CD4-positive, alpha-beta T cell treated with Interleukin-6 at 100 ng/mL for 8 hours (primary cell): ENCODE data around the gene RNF141.

Source experiments
- DNase-seq: peaks from one replicate; pipeline ENCODE4 v3.0.0-alpha.2; 2020; ENCODE audit warnings: mixed read lengths, low spot score

The RNF141 gene

GRCh38 chr11:10522921-10523320, 18.1 kb downstream of the RNF141 start:
- no peak for DNase-seq

DNA sequence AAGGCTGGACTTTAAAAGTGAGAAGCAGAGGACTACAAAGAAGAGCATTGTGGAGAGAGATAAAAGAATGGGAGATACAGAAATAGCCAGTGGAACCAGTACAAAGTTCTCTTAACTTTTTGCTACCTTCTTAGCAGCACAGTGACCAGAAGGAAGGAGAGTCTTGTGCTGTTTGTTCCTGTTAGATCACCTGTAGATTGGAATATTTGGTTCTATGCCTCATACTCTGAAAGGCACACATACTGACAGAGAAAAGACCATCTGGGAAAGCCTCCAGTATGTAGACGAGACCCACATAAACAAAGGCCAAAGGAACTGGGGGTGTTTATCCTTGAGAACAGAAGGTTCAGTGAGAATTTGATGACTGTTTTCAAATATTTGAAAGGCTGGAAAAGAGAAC, 18.7 kb downstream of the RNF141 start:
- no peak for DNase-seq

- DNase-seq = no peak
Measured at GRCh38 chr11:10520562-10520961, 20.4 kb downstream of the RNF141 start.

DNA sequence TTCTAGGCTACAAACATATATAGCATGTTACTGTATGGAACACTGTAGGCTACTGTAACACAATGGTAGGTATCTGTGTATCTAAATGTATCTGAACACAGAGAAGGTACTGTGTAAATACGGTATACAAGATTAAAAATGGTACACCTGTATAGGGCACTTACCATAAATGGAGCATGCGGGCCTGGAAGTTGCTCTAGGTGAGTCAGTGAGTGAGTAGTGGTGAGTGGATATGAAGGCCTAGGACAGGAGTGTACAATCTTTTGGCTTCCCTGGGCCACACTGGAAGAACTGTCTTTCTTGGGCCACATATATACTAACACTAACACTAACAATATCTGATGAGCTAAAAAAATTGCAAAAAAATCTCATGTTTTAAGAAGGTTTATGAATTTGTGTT, 21.4 kb downstream of the RNF141 start:
- no peak for DNase-seq

- DNase-seq = no peak
Measured at GRCh38 chr11:10518891-10519290, 22.1 kb downstream of the RNF141 start.

GRCh38 chr11:10518123-10518522, 22.9 kb downstream of the RNF141 start:
- no peak for DNase-seq

- no peak for DNase-seq
Measured at GRCh38 chr11:10515418-10515817, 25.6 kb downstream of the RNF141 start.

GRCh38 chr11:10514709-10515108, 26.3 kb downstream of the RNF141 start:
- no peak for DNase-seq

GRCh38 chr11:10514202-10514601, 26.8 kb downstream of the RNF141 start:
- DNase-seq = no peak

- DNase-seq = no peak
Measured at GRCh38 chr11:10511181-10511621, 29.8 kb downstream of the RNF141 start.

- no peak for DNase-seq
Measured at GRCh38 chr11:10506008-10506370, 35.0 kb downstream of the RNF141 start.

DNA sequence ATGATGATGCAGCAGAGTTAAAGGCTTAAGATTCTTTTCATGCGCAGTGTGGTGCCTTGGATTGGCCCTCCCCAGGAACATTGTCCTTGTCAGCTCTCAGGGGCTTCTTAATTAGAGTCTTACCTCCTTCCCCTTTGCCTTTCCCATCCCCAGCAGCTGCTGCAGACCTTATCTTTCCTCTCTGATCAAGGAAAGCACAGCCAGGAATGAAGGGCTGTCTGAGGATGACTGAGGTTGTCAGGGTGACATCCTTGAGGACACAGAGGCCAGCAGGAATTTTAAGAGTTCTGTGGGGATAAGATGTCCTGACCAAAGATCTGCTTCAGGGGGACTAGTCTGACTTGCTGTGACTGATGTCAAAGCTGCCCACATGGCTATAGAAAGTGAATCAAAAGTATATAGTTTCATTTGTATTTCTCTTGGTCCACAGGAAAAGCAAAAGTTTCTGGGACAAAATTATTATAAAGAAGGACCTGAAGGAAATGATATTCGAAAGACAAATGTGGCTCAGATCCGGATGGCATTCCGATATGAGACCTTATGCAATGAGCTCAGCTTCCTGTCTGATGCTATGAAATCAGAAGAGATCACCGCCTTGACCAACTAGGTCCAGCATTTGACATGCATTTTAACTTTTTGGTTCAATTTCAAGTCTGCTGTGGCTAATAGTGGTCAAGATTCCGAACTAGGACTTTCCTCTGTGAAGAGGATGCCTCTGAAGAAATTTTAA, 35.5 kb downstream of the RNF141 start:
- DNase-seq = no peak

- no peak for DNase-seq
Measured at GRCh38 chr11:10504490-10504889, 36.5 kb downstream of the RNF141 start.

- DNase-seq = no peak
Measured at GRCh38 chr11:10503777-10504480, 37.1 kb downstream of the RNF141 start.

DNA sequence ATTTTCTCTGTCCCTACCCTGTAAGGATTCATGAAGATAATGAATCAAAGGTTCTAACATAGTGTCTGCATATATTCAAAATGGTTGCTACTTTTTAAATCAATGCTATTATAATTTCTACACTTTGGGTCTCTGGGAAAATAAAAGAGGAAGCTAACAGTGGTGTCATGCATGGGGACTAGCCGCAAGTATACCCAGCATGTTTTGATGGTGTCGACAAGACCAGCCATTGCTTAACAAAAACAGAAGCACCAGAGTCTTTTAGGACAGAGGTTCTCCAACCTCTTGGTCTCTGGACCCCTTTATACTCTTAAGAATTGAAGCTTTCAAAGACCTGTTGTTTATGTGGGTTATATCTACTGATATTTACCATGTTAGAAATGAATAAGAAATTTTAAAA, 37.8 kb downstream of the RNF141 start:
- DNase-seq = no peak

DNA sequence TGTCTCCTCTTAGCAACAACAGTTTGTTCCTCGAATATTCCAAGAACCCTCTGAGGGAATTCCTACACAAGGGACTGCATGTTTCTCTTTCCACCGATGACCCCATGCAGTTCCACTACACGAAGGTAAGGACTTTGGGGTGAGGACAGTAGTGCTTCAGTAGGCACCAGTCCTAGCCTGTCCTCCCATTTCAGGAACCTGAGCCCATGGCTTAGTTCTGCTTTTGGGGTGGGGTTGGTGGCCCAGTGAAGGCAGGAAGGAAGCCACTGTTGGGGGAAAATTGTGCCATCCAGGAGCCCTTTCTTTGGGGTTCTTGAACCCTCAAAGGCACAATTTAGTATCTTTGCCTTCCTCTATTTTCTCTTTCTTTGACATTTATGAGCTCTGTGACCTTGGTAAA, 38.2 kb downstream of the RNF141 start:
- no peak for DNase-seq

GRCh38 chr11:10502065-10502680, 38.8 kb downstream of the RNF141 start:
- no peak for DNase-seq

DNA sequence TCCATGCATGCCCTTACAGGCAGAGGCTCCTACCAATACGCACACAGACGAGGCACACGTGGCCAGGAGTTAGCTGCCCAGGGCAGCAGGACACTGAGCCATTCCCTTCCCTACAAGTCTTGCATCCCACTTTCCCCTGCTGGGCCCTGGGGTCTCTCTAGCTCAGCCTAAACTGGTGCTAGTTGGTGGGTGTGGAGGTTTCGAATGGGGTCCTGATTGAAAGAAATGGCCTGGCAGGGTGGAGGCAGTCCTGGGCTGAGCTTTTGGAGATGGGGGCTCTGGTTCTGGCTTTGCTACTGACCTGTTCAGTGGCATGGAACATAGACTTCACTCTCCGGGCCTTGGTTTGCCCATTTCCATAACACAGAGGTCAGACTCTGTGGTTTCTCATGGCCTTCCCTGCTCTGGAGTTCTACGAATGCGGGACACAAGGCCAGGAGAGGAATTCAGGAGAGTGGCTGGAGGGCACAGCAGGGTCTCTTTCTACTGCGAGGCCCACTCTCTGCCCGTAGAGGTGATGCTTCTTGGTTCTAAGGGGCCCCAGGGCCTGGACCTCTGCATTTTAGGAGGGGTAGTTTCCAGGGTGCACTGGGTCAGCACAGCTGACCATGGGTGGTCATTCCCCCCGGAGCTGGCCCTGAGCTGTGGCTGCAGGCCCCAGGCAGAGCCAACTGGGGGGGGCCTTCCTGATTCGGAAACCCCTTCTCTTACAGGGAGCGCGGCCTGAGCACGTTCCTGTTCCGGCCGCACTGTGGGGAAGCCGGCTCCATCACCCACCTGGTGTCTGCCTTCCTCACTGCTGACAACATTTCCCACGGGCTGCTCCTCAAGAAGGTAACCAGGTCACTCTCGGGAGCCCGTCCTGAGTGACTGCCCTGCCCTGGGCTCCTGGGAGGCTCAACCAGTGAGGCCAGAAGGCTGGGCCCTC, 40.0 kb downstream of the RNF141 start:
- DNase-seq = no peak

DNA sequence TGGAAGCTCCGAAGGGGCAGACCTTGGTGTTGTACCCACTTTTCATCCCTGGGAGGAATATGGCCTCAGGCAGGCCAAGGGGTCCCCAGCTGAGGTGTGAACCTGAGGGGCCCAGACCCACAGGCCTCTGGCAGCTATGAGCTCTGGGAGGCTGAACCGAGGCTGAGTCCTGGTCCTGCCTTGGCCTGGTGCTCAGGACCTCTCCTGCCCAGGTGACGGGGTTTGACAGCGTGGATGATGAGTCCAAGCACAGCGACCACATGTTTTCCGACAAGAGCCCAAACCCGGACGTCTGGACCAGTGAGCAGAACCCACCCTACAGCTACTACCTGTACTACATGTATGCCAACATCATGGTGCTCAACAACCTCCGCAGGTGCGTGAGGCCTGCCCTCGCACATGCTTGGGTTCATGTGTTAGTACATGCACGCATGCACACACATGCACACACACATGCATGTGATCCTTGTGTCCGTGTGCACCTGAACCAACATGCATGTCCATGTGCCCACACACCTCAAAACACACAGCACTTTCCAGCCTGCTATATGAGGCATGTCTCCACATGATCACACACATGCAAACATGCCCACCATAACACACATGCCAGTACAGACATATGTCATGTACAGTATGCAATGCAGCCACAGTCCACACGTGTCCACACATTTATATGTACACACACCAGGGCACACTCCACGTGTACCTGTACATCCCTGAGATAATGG, 40.9 kb downstream of the RNF141 start:
- no peak for DNase-seq

DNA sequence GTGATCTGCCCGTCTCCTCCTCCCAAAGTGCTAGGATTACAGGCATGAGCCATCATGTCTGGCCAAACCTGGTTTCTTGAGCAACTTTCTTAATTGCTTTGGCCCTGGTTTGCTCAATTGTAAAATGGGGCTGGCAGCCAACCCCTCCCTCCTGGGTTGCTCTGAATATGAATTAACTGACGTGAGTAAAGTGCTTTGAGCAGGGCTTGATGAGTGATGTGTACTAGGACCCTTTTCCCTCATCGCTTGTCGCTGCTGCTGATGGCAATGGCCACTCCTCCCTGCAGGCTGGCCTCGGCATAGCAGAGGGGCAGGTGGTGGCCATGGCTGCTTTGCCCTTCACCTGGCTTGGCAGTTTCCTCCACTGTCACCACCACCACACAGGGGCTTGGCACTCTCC, 41.5 kb downstream of the RNF141 start:
- DNase-seq = no peak

- DNase-seq = no peak
Measured at GRCh38 chr11:10498426-10499250, 42.3 kb downstream of the RNF141 start.
